K562 (cell line): Measurements from ENCODE around the gene DDR1. TPM values are rescaled to one million over a fixed set of nuclear protein-coding genes. Genes with fewer than 3 reads are reported as not detected.

Experiments used
- ATAC-seq: fragments of 200-7000 bp; cut with Tn5 transposase; 3 replicates; pipeline ENCODE4 v1.9.1; 2020; ENCODE audit warnings: moderate library complexity
- BruUV-seq: library from RNA; stranded (reverse); fragments of 400-500 nt; replicated peaks from 2 replicates; lab custom pipeline; 2021; lab: Mats Ljungman, UMichigan
- CTCF ChIA-PET: fragments of 300-600 bp; formaldehyde crosslinking; extraction: SDS; loops from one replicate; lab custom pipeline; 2021; ENCODE audit warnings: low intra/inter-chr PET ratio; lab: Yijun Ruan, JAX
- POLR2A ChIA-PET: fragments of 300-600, 350-650 bp; sonication (Branson Sonifier 250); formaldehyde crosslinking; extraction: SDS; loops from one replicate; lab custom pipeline; 2021; ENCODE audit warnings: antibody characterized with exemption, inconsistent platforms; lab: Yijun Ruan, JAX
- DNase-seq, 4 experiments: peaks; one replicate each; pipeline versions ENCODE4 v3.0.0 to v3.0.0-alpha.2; 2011 to 2018; ENCODE audit warnings: low spot score in 3 of 4, mixed read lengths in 3 of 4; ENCODE audit errors: extremely low read depth in 1 of 4
- FAIRE-seq: peaks from 2 replicates; lab custom pipeline; 2011; peaks lifted over from hg19 to GRCh38; lab: Jason Lieb, UNC
- H2AFZ ChIP-seq: 2 replicates; pipeline ENCODE4 v1.6.0; 2011; ENCODE audit warnings: low read depth, low read length, control low read depth, inconsistent platforms
- H3K27ac ChIP-seq: fragments of 200-600 bp; 3 replicates; pipeline ENCODE4 v1.8.0; 2011; ENCODE audit warnings: low read depth, mild to moderate bottlenecking, control low read depth, inconsistent platforms, low read length, moderate library complexity, mixed read lengths; ENCODE audit errors: extremely low read depth
- H3K27me3 ChIP-seq, 2 experiments: fragments of 300-600 bp in 1 of 2; 2 replicates in 1 of 2; 3 replicates in 1 of 2; pipeline versions ENCODE4 v1.6.0 to v1.8.0; 2011; ENCODE audit warnings: inconsistent platforms in 2 of 2, low read length in 2 of 2, mild to moderate bottlenecking in 1 of 2, mixed read lengths in 1 of 2, moderate library complexity in 1 of 2; ENCODE audit not compliant: control insufficient read depth in 2 of 2, insufficient read depth in 2 of 2
- H3K36me3 ChIP-seq: fragments of 300-600 bp; 3 replicates; pipeline ENCODE4 v1.8.0; 2011; ENCODE audit warnings: mild to moderate bottlenecking, low read length, inconsistent platforms; ENCODE audit not compliant: control insufficient read depth, insufficient read depth
- H3K4me1 ChIP-seq, 2 experiments: fragments of 200-600 bp in 1 of 2; replicated peaks in 1 of 2; 2 replicates in 1 of 2; 3 replicates in 1 of 2; pipeline versions ENCODE4 v1.5.1 to v1.8.0; 2011; ENCODE audit warnings: inconsistent platforms in 2 of 2, low read length in 2 of 2, mild to moderate bottlenecking in 1 of 2, mixed read lengths in 1 of 2, moderate library complexity in 1 of 2; ENCODE audit not compliant: control insufficient read depth in 2 of 2, insufficient read depth in 2 of 2
- H3K4me2 ChIP-seq: 2 replicates; pipeline ENCODE4 v1.6.1; 2011; ENCODE audit warnings: low read length, control low read depth, inconsistent platforms, mixed read lengths; ENCODE audit not compliant: insufficient read depth
- H3K4me3 ChIP-seq: fragments of 200-600 bp; sonication (generic), shearing (Covaris generic); 2 replicates; pipeline ENCODE4 v1.5.1; 2016; ENCODE audit warnings: control low read depth, inconsistent platforms
- H3K79me2 ChIP-seq: fragments of 200-600 bp; 3 replicates; pipeline ENCODE4 v1.8.0; 2011; ENCODE audit warnings: low read length, inconsistent platforms; ENCODE audit not compliant: control insufficient read depth, insufficient read depth
- H3K9ac ChIP-seq, 2 experiments: 2 replicates each; pipeline versions ENCODE4 v1.6.0 to v1.6.1; 2011; ENCODE audit warnings: low read depth in 2 of 2, low read length in 2 of 2, control low read depth in 1 of 2, inconsistent platforms in 1 of 2, mild to moderate bottlenecking in 1 of 2, mixed read lengths in 1 of 2; ENCODE audit not compliant: insufficient read depth in 1 of 2
- H3K9me1 ChIP-seq: one replicate; pipeline ENCODE4 v1.6.0; 2011; ENCODE audit warnings: inconsistent platforms, mild to moderate bottlenecking, low read length, moderate library complexity; ENCODE audit not compliant: control insufficient read depth, insufficient read depth
- H3K9me3 ChIP-seq: replicated peaks from 2 replicates; pipeline ENCODE4 v1.5.1; 2011; ENCODE audit warnings: low read depth, low read length, inconsistent platforms; ENCODE audit not compliant: control insufficient read depth, insufficient read depth
- H4K20me1 ChIP-seq: replicated peaks from 2 replicates; pipeline ENCODE4 v1.6.1; 2011; ENCODE audit warnings: low read length, inconsistent platforms, mixed read lengths; ENCODE audit not compliant: control insufficient read depth, insufficient read depth
- ADNP ChIP-seq: fragments of 200-800 bp; sonication (Bioruptor generic); IDR thresholded peaks from 2 replicates; pipeline ENCODE4 v1.6.1; 2016; ENCODE audit warnings: missing genetic modification characterization, missing compliant biosample characterization
- ARID1B ChIP-seq: fragments of 450-650 bp; IDR thresholded peaks from 2 replicates; pipeline ENCODE4 v1.6.1; 2016; ENCODE audit warnings: antibody characterized with exemption, mild to moderate bottlenecking, inconsistent platforms
- BCL6 ChIP-seq: fragments of 250-450 bp; sonication (Bioruptor Pico); IDR thresholded peaks from 2 replicates; pipeline ENCODE4 v1.4.0; 2020
- BDP1 ChIP-seq: IDR thresholded peaks from 3 replicates; pipeline ENCODE4 v1.6.1; 2011; ENCODE audit not compliant: insufficient read length, insufficient read depth
- ESRRA ChIP-seq: fragments of 450-650 bp; IDR thresholded peaks from 2 replicates; pipeline ENCODE4 v1.6.1; 2014; ENCODE audit warnings: low read depth, mild to moderate bottlenecking, moderate library complexity, borderline replicate concordance
- HDAC8 ChIP-seq: fragments of 450-650 bp; IDR thresholded peaks from 2 replicates; pipeline ENCODE4 v1.6.1; 2016; ENCODE audit warnings: mild to moderate bottlenecking, missing genetic modification characterization, moderate library complexity, missing compliant biosample characterization
- HOXB6 ChIP-seq: fragments of 250-450 bp; sonication (Bioruptor Pico); IDR thresholded peaks from 2 replicates; pipeline ENCODE4 v1.5.1; 2022; ENCODE audit warnings: mild to moderate bottlenecking, borderline replicate concordance
- NCOA4 ChIP-seq: fragments of 450-650 bp; IDR thresholded peaks from 2 replicates; pipeline ENCODE4 v1.6.1; 2018; ENCODE audit warnings: mild to moderate bottlenecking; ENCODE audit not compliant: partially characterized antibody
- NUFIP1 ChIP-seq: fragments of 450-650 bp; IDR thresholded peaks from 2 replicates; pipeline ENCODE4 v1.6.1; 2018; ENCODE audit not compliant: partially characterized antibody
- POLR3G ChIP-seq: IDR thresholded peaks from 2 replicates; pipeline ENCODE4 v1.6.1; 2011; ENCODE audit not compliant: insufficient read length, insufficient replicate concordance; ENCODE audit errors: extremely low read depth
- TEAD1 ChIP-seq, 2 experiments: fragments of 450-650 bp in 1 of 2; sonication (generic) in 1 of 2; formaldehyde crosslinking; IDR thresholded peaks; 2 replicates each; pipeline versions ENCODE4 v1.4.0 to v1.8.0; 2020 to 2022; ENCODE audit warnings: mild to moderate bottlenecking in 2 of 2, missing genetic modification reagents in 1 of 2
- WGBS: fragments of 100-300 bp; shearing (Covaris generic); methylation state at CpG from one replicate; pipeline ENCODE4 v1.1.6; 2016; ENCODE audit warnings: low coverage, mixed read lengths; ENCODE audit not compliant: insufficient coverage; ENCODE audit errors: missing lambda C conversion rate; 5-methylcytosine and 5-hydroxymethylcytosine counted together
- in situ Hi-C: fragments of 300-500 bp; cut with MboI; formaldehyde crosslinking; loops from 4 replicates; pipeline ENCODE4 v1.15.0; 2018; ENCODE audit warnings: inconsistent platforms, mixed read lengths
- intact Hi-C: fragments of 100-400 bp; cut with micrococcal nuclease; formaldehyde crosslinking; loops from 2 replicates; pipeline ENCODE4 v1.14.2; 2022
- polyA plus RNA-seq, 8 experiments: library from polyadenylated mRNA; depleted of rRNA in 4 of 8; stranded (reverse) in 5 of 8; unstranded in 3 of 8; fragments of >200 nt; fragmentation: Nextera tagmentation in 2 of 8; fragmentation: Illumina TruSeq in 1 of 8; extraction: Ambion mirVana in 2 of 8; extraction: Trizol in 1 of 8; gene quantifications; 2 replicates each; pipeline versions ENCODE4 v1.2.1 to v1.2.3, GENCODE V29; 2011 to 2014; ENCODE audit warnings: inconsistent platforms in 1 of 8, missing spikeins in 1 of 8
- total RNA-seq, 7 experiments: library from RNA; depleted of rRNA in 6 of 7; stranded (reverse); fragments of >200 nt in 6 of 7; fragmentation: Illumina TruSeq in 2 of 7; extraction: Trizol in 2 of 7; gene quantifications; 2 replicates each; pipeline versions ENCODE4 v1.2.1 to v1.2.3, GENCODE V29; 2011 to 2021; ENCODE audit warnings: low replicate concordance in 1 of 7
- TF ChIP-seq, protein P1 (sequence below): fragments of 250-450 bp; sonication (Bioruptor Pico); IDR thresholded peaks from 2 replicates; pipeline ENCODE4 v1.8.0; 2022; ENCODE audit warnings: moderate library complexity, mild to moderate bottlenecking, inconsistent platforms
- TF ChIP-seq, protein P2 (sequence below): sonication (generic); formaldehyde crosslinking; IDR thresholded peaks from 2 replicates; pipeline ENCODE4 v1.8.0; 2023; ENCODE audit warnings: mild to moderate bottlenecking, missing genetic modification reagents

The DDR1 gene
- total and polyA plus RNA-seq, 9 of the 15 experiments (the other 6 are each of a cell fraction or from before 2014, with no cell fraction given), result 1.4 to 44.6 (median 12.2) TPM

DNA sequence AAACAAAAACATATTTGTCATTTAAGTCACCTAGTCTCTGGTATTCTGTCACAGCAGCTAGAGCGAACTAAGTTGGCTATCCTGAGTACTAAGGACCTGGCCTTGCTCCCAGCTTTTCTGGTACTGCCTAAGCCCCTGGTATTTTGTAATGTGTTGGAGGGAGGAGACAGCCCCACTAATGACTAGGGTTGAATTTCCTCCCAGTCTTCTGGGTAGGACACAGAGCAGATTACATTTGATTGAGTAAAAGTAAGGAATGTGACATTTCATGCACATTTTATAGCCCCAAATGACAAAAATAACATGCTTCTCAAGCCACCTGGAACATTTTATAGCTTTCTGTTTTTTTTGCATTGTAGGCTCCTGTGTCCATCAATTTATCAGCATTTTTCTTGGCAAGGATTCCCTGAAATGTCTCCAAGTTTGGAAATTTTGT lies 47.9 kb upstream of the DDR1 start:
- Histone ChIP-seq H3K27ac (no peak overlapping the region), H2AFZ (no peak overlapping the region), H3K27me3 (no peaks in the 10 kb centered on the region), H3K36me3 (no peaks in the 10 kb centered on the region), H3K4me2 (no peak overlapping the region), H3K4me3 (no peak overlapping the region), H3K4me1 (peaks cover 23 to 24% of the 10 kb centered on the region in 2 experiments; a peak in 4 of 5 replicates), H4K20me1 (no peaks in the 10 kb centered on the region), H3K9me3 (no peaks in the 10 kb centered on the region), H3K9me1 (no peaks in the 10 kb centered on the region), H3K79me2 (no peaks in the 10 kb centered on the region), H3K9ac (no peak overlapping the region)
- FAIRE-seq (peak; percentile 23), ATAC-seq (no peak), DNase-seq (no peak)
- TF ChIP-seq ESRRA (no peak), BDP1 (no peak), ARID1B (no peak), TEAD1 (CRISPR knock-in tag; IDR thresholded peaks at IDR 0.05) (no peak), NCOA4 (no peak), ADNP (tag) (no peak), BCL6 (CRISPR knock-in tag) (no peak), HDAC8 (tag) (no peak), NUFIP1 (no peak), HOXB6 (CRISPR knock-in tag) (no peak), POLR3G (no peak)
- TF ChIP-seq, protein P1, sequence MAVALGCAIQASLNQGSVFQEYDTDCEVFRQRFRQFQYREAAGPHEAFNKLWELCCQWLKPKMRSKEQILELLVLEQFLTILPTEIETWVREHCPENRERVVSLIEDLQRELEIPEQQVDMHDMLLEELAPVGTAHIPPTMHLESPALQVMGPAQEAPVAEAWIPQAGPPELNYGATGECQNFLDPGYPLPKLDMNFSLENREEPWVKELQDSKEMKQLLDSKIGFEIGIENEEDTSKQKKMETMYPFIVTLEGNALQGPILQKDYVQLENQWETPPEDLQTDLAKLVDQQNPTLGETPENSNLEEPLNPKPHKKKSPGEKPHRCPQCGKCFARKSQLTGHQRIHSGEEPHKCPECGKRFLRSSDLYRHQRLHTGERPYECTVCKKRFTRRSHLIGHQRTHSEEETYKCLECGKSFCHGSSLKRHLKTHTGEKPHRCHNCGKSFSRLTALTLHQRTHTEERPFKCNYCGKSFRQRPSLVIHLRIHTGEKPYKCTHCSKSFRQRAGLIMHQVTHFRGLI (CRISPR knock-in tag), result no peak
- TF ChIP-seq, protein P2, sequence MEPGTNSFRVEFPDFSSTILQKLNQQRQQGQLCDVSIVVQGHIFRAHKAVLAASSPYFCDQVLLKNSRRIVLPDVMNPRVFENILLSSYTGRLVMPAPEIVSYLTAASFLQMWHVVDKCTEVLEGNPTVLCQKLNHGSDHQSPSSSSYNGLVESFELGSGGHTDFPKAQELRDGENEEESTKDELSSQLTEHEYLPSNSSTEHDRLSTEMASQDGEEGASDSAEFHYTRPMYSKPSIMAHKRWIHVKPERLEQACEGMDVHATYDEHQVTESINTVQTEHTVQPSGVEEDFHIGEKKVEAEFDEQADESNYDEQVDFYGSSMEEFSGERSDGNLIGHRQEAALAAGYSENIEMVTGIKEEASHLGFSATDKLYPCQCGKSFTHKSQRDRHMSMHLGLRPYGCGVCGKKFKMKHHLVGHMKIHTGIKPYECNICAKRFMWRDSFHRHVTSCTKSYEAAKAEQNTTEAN (CRISPR knock-in tag), result no peak
- BruUV-seq, result no TSS peak
- 100% methylated on average over 1 of the region's 1 CpG for WGBS
- ChIA-PET CTCF (no interaction called here), POLR2A (interaction anchor here (0.9 to 2.6 kb wide), 4 partner anchors 9 to 47 kb away, joined by 4 to 9 read pairs (median 5); no protein-coding TSS in a partner anchor)
- intact Hi-C loops, result no loop called here
- in situ Hi-C loops, result loop anchor here (5.0 kb wide), 1 partner anchor 36 kb away; no protein-coding TSS in a partner anchor
